Gastroesophageal sphincter (tissue), 3 donors: ENCODE data around the gene MYLK.

Experiments
- CTCF ChIP-seq, 4 experiments: fragments of 200-600 bp in 2 of 4; fragments of 450-650 bp in 2 of 4; sonication (generic) in 1 of 4; IDR thresholded peaks; one replicate each; pipeline ENCODE4 v1.5.1; 2017 to 2019; ENCODE audit warnings: antibody characterized with exemption in 4 of 4, mild to moderate bottlenecking in 2 of 4, moderate library complexity in 2 of 4
- POLR2A ChIP-seq, 2 donors: fragments of 450-650 bp; IDR thresholded peaks; one replicate each; pipeline ENCODE4 v1.6.1; 2017; ENCODE audit warnings: antibody characterized with exemption in 2 of 2, mild to moderate bottlenecking in 2 of 2, moderate library complexity in 1 of 2
- POLR2AphosphoS5 ChIP-seq: sonication (generic); formaldehyde crosslinking; IDR thresholded peaks from one replicate; pipeline ENCODE4 v1.6.1; 2017; ENCODE audit warnings: antibody characterized with exemption

GRCh38 chr3:123605789-123606234, 278.3 kb downstream of the MYLK start:
- TF ChIP-seq POLR2AphosphoS5 = no peak
- TF ChIP-seq CTCF (IDR thresholded peaks at IDR 0.05) = no peak
- no peak for TF ChIP-seq POLR2A (IDR thresholded peaks at IDR 0.05)
